ENCODE measurements around the gene SH2D2A. TPM values are rescaled to one million over a fixed set of nuclear protein-coding genes. Genes with fewer than 3 reads are reported as not detected.

Gene SH2D2A
- polyA plus RNA-seq, 1 of the 3 experiments (the other 2 are of a cell fraction), result not detected

DNA sequence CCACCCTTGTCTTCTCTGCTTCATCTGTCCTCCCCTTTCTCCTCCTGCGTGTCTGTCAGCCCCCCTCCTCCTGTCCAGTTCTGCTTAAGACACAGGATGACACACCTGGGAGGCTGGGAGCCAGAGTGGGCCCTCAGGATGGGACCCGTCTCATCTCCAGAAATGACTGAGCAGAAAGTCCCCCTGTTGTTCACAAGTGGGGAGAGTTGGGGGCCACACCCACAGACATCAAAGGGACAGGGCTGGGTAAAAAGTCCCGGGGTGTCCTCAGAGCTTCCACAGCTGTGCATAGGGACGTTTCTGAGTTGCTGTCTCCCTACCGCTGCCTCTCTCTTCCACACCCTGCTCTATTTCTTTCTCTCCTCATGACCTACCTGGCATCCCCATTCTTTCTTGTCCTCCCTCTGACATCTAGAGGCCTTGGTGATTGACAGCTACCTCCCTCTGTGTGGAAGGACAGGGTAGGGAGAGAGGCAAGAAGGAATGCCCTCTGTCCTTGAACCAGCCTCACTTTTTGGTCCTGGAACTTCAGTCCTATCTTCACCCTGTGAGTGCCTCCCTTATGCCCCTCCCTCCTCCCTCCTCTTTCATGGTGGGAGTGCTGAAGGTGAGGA, 19.5 kb upstream of the SH2D2A start:
- 72% methylated on average over 5 of the region's 5 CpGs for WGBS (ENCODE audit: low lambda C conversion rate)
- TF ChIP-seq, protein P1, sequence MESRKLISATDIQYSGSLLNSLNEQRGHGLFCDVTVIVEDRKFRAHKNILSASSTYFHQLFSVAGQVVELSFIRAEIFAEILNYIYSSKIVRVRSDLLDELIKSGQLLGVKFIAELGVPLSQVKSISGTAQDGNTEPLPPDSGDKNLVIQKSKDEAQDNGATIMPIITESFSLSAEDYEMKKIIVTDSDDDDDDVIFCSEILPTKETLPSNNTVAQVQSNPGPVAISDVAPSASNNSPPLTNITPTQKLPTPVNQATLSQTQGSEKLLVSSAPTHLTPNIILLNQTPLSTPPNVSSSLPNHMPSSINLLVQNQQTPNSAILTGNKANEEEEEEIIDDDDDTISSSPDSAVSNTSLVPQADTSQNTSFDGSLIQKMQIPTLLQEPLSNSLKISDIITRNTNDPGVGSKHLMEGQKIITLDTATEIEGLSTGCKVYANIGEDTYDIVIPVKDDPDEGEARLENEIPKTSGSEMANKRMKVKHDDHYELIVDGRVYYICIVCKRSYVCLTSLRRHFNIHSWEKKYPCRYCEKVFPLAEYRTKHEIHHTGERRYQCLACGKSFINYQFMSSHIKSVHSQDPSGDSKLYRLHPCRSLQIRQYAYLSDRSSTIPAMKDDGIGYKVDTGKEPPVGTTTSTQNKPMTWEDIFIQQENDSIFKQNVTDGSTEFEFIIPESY (IDR thresholded peaks at IDR 0.05; ENCODE audit: borderline replicate concordance, low read depth), result no peak
- TF ChIP-seq SMC3 (IDR thresholded peaks at IDR 0.05; ENCODE audit: low read depth, low read length) (no peak), RCOR1 (IDR thresholded peaks at IDR 0.05; ENCODE audit: low read length) (no peak)
- TF ChIP-seq, protein P2, sequence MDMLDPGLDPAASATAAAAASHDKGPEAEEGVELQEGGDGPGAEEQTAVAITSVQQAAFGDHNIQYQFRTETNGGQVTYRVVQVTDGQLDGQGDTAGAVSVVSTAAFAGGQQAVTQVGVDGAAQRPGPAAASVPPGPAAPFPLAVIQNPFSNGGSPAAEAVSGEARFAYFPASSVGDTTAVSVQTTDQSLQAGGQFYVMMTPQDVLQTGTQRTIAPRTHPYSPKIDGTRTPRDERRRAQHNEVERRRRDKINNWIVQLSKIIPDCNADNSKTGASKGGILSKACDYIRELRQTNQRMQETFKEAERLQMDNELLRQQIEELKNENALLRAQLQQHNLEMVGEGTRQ (IDR thresholded peaks at IDR 0.05; ENCODE audit: borderline replicate concordance, low read depth, low read length), result no peak
- Histone ChIP-seq H3K4me1 (ENCODE audit: control insufficient read depth in 1 of 2, insufficient read depth in 2 of 2, low read depth in 1 of 2, low read length in 1 of 2) (peaks cover 0 to 71% of the 10 kb centered on the region in 2 experiments; a peak in 2 of 4 replicates), H3K9me2 (no peaks in the 10 kb centered on the region), H4K20me1 (ENCODE audit: insufficient read depth) (no peaks in the 10 kb centered on the region), H3K9me3 (no peaks in the 10 kb centered on the region), H2AFZ (ENCODE audit: low read depth) (no peak overlapping the region), H3K27me3 (ENCODE audit: insufficient read depth) (peaks cover 9% of the 10 kb centered on the region; the same call in 1 of the 2 replicates), H3K36me3 (replicated peaks in 1 of 2; ENCODE audit: control insufficient read depth in 1 of 2, insufficient read depth in 2 of 2, low read length in 1 of 2) (no peaks in the 10 kb centered on the region), H3K9ac (no peak overlapping the region), H3K4me3 (ENCODE audit: low read depth in 2 of 2, low read length in 1 of 2) (no peak overlapping the region), H3F3A (replicated peaks; ENCODE audit: insufficient read depth) (no peaks in the 10 kb centered on the region), H3K27ac (ENCODE audit: low read depth in 2 of 2, low read length in 1 of 2) (no peak overlapping the region; a peak in 1 of 4 replicates), H3K79me2 (ENCODE audit: insufficient read depth) (no peaks in the 10 kb centered on the region), H3K4me2 (no peak overlapping the region)
- POLR2A ChIA-PET, result interaction anchor here (0.6 to 5.8 kb wide), 2 partner anchors 14 to 24 kb away, joined by 3 to 38 read pairs; partner anchors contain the start of genes INSRR and NTRK1
- CTCF ChIA-PET, result interaction anchor here (0.6 to 12.8 kb wide), 7 partner anchors 10 to 92 kb away, joined by 3 to 476 read pairs (median 65); partner anchors contain the start of genes INSRR, NTRK1 and PEAR1
- DNase-seq, result no peak

DNA sequence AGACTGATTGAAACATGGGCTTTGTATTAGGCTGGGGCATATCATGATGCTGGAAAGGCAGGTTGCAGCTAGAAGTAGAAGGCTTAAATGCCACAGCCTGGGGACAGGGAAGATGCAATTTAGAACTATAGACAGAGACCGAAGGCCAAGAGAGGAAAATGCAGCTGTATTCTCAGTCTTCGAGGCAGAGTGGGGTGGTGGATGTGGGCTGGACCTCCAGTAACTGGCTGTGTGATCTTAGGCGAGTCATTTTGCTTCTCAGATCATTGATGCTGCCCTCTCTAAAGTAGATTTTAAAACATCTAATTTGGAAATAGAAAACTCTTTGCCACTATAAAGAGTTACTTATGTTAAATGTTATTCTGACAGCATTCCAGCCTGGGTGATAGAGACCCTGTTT, 17.7 kb upstream of the SH2D2A start:
- H2AFZ ChIP-seq (ENCODE audit: low read depth), result no peak overlapping the region
- no peak overlapping the region for H3K4me2 ChIP-seq
- H3K9ac ChIP-seq, result no peak overlapping the region
- H3K27me3 ChIP-seq (ENCODE audit: insufficient read depth), result peaks cover 9% of the 10 kb centered on the region; the same call in 1 of the 2 replicates
- no peak for DNase-seq
- no peaks in the 10 kb centered on the region for H3K79me2 ChIP-seq (ENCODE audit: insufficient read depth)
- H4K20me1 ChIP-seq (ENCODE audit: insufficient read depth), result no peaks in the 10 kb centered on the region
- no peak for TF ChIP-seq SMC3 (IDR thresholded peaks at IDR 0.05; ENCODE audit: low read depth, low read length)
- TF ChIP-seq MXI1 (IDR thresholded peaks at IDR 0.05; ENCODE audit: low read depth, low read length), result no peak
- TF ChIP-seq, protein P3, sequence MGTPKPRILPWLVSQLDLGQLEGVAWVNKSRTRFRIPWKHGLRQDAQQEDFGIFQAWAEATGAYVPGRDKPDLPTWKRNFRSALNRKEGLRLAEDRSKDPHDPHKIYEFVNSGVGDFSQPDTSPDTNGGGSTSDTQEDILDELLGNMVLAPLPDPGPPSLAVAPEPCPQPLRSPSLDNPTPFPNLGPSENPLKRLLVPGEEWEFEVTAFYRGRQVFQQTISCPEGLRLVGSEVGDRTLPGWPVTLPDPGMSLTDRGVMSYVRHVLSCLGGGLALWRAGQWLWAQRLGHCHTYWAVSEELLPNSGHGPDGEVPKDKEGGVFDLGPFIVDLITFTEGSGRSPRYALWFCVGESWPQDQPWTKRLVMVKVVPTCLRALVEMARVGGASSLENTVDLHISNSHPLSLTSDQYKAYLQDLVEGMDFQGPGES (IDR thresholded peaks at IDR 0.05; ENCODE audit: low read depth, low read length), result no peak
- no peak for TF ChIP-seq FOXM1 (IDR thresholded peaks at IDR 0.05; ENCODE audit: low read depth)
- no peak overlapping the region for H3K27ac ChIP-seq (ENCODE audit: low read depth in 2 of 2, low read length in 1 of 2)
- no peaks in the 10 kb centered on the region for H3K9me2 ChIP-seq
- WGBS (ENCODE audit: low lambda C conversion rate), result 66% methylated on average over 3 of the region's 3 CpGs
- H3F3A ChIP-seq (replicated peaks; ENCODE audit: insufficient read depth), result no peaks in the 10 kb centered on the region
- ChIA-PET POLR2A (interaction anchor here (0.9 to 1.5 kb wide), 3 partner anchors 18 to 33 kb away, joined by 3 to 4 read pairs (median 3); no protein-coding TSS in a partner anchor), CTCF (interaction anchor here (0.6 to 12.8 kb wide), 11 partner anchors 8 to 233 kb away, joined by 3 to 476 read pairs (median 4); partner anchors contain the start of genes GPATCH4, INSRR, NTRK1 and PEAR1)
- H3K4me1 ChIP-seq (ENCODE audit: control insufficient read depth in 1 of 2, insufficient read depth in 2 of 2, low read depth in 1 of 2, low read length in 1 of 2), result peaks cover 0 to 60% of the 10 kb centered on the region in 2 experiments; a peak in 2 of 4 replicates
- no peak overlapping the region for H3K4me3 ChIP-seq (ENCODE audit: low read depth in 2 of 2, low read length in 1 of 2)
- H3K36me3 ChIP-seq (replicated peaks in 1 of 2; ENCODE audit: control insufficient read depth in 1 of 2, insufficient read depth in 2 of 2, low read length in 1 of 2), result no peaks in the 10 kb centered on the region
- no peaks in the 10 kb centered on the region for H3K9me3 ChIP-seq
